Effector CD8-positive, alpha-beta T cell (primary cell): ENCODE results near the gene IKBKG.
"Not testable (repeated sequence)": the region's sequence is repeated elsewhere in the genome, so short reads cannot be mapped to it uniquely, and the experiment has no call there.

Source experiments
- DNase-seq: peaks from one replicate; lab custom pipeline; 2025; lab: John Stamatoyannopoulos, UW
- total RNA-seq, 4 experiments: gene quantifications; one replicate each; lab custom pipeline; 2026; lab: John Stamatoyannopoulos, UW

Gene IKBKG, protein sequence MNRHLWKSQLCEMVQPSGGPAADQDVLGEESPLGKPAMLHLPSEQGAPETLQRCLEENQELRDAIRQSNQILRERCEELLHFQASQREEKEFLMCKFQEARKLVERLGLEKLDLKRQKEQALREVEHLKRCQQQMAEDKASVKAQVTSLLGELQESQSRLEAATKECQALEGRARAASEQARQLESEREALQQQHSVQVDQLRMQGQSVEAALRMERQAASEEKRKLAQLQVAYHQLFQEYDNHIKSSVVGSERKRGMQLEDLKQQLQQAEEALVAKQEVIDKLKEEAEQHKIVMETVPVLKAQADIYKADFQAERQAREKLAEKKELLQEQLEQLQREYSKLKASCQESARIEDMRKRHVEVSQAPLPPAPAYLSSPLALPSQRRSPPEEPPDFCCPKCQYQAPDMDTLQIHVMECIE
- total RNA-seq: 16.7 to 24.6 (median 17.1) reads per million in 4 experiments

DNA sequence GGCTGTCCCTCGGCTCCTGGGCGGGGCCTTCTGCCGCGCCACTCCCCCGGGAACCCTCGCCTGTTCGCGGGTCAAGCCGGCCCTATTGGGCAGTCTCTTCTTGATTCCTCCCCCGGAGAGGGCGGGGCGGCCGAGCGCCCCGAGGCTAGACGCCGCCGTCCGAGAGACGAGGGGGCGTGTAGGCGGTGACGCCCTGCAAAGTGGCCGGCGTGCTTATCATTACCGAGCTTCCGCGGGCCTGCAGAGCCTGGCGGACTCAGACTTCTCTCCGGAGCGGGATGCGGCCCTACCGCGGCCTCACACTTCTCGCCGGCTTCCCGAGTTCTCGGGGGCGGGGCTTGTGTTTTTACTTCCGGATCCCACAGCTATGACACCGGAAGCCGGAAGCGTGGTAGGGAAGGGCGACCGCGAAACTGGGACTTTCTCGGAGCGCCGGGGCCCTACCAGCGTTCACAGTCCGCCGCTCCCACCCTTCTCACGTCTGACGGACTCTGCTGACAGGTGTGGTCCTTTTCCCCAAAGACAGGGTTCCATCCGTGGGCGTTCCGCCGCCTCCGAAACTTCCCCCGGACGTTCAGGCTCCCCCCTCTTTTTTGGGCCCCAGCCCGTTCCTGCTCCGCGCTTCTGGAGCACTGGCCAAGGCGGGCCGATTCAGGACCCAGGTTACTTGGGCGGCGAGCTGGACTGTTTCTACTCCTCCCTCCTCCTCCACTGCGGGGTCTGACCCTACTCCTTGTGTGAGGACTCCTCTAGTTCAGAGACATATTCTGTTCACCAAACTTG is at the start of gene IKBKG:
Gene IKBKG (plus strand): TSS at position 376 of the 783 bp plus-strand sequence. CDS start 4,383 bp downstream, outside the sequence.
- DNase-seq: peak; percentile 80

DNA sequence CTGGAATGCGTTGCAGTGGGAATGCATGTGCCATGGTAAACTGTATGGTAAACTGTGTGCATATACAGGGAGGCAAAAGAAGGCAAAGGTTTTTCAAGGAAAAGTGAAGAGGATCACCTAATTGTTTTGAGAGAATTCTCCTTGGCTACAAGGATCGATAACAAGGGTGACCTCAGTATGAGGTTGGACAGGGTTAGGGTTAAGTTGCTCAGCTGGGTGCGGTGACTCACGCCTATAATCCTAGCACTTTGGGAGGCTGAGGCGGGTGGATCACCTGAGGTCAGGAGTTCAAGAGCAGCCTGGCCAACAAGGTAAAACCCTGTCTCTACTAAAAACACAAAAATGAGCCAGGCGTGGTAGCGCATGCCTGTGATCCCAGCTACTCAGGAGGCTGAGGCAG is 46.0 kb upstream of the IKBKG start:
- DNase-seq: not testable (repeated sequence)

DNA sequence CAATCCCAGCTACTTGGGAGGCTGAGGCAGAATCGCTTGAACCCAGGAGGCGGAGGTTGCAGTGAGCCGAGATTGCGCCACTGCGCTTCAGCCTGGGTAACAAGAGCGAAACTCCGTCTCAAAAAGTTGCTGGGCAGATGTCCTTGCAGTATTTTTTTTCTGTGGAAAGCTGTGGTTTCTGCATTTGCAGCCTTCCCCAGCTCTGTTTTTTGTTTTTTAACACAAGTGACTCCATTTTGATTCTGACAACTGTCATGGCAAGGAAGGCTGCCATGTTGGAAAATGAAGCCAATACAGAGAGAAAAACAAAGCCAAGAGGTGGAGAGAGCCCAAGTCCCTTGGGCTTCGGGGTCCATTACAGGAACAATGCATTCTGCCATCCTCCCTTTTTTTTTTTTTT is 45.3 kb upstream of the IKBKG start:
- no peak for DNase-seq

GRCh38 chrX:154502989-154503388 is 44.4 kb upstream of the IKBKG start:
- DNase-seq: no peak

- no peak for DNase-seq
Observed at GRCh38 chrX:154505734-154506133, 41.7 kb upstream of the IKBKG start.

- no peak for DNase-seq
Observed at GRCh38 chrX:154506483-154507332, 40.7 kb upstream of the IKBKG start.

DNA sequence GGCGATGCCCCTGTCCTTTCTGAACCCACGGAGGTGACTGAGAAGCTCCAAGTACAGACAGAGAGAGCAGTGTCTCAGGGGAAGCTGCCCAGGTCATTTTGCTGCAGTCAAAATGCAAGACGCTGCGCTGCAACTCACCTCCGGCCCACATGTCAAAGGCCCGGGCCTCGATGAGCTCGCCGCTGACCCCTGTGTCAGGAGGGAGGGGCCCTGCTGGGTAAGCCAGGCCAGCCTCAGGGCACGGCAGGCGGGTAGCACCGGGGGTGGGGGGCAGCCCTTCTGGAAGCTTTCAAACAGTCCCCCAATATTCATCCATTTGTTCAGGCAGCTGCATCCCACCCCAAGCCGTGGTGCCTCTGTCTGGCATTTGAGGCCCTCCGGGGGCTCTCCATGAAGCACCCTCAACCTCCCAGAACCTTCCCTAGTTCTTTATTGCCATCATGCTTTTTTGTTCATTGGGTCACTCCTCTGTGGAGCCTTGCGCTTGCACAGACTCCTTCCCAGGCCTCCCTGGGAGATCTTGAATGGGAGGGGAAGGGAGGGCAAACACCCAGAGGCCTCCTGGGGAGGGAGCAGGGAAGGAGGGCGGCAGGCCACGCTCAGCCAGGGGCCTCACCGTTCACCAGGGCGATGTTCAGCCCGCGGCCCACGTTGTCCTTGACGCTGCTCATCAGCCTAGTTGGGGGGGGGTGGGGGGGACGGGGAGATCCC is 39.6 kb upstream of the IKBKG start:
- no peak for DNase-seq

DNA sequence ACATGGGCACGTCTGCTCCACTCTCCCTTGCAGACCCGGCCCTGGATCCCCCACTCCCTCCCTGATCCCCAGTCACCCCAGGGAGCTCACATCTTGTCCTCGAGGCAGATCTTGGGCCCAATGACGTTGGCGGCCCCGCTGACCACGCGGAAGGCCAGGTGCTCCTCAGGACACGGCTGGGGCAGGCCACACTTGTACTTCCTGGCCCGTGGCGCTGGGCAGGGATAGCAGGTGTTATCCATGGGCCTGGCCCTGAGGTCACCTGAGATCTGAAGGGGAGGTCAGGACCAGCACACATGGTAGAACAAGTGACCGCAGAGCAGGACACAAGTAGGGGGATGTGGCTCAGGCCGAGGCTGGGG is 39.1 kb upstream of the IKBKG start:
- DNase-seq: no peak

GRCh38 chrX:154509455-154509854 is 38.0 kb upstream of the IKBKG start:
- no peak for DNase-seq

- DNase-seq: no peak
Observed at GRCh38 chrX:154511761-154512160, 35.7 kb upstream of the IKBKG start.

- DNase-seq: no peak
Observed at GRCh38 chrX:154512879-154513553, 34.4 kb upstream of the IKBKG start.

DNA sequence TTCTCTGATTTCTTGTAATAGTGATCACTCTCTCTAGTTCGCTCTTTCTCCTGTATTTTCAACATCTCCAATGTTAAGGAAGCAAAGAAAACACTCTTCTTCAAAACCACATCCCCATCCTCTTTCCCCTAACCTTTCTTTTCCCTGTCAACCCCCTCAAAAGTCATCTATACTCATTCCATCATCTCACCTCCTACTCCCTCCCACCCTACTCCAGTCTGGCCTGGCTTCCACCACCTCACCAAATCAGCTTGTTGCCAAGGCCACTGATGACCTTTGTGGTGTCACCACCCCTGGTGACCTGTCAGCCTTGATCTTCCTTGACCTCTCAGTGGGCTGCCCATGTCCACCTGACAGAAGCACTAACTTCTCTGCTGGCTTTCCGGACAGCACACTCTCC is 33.7 kb upstream of the IKBKG start:
- no peak for DNase-seq

DNA sequence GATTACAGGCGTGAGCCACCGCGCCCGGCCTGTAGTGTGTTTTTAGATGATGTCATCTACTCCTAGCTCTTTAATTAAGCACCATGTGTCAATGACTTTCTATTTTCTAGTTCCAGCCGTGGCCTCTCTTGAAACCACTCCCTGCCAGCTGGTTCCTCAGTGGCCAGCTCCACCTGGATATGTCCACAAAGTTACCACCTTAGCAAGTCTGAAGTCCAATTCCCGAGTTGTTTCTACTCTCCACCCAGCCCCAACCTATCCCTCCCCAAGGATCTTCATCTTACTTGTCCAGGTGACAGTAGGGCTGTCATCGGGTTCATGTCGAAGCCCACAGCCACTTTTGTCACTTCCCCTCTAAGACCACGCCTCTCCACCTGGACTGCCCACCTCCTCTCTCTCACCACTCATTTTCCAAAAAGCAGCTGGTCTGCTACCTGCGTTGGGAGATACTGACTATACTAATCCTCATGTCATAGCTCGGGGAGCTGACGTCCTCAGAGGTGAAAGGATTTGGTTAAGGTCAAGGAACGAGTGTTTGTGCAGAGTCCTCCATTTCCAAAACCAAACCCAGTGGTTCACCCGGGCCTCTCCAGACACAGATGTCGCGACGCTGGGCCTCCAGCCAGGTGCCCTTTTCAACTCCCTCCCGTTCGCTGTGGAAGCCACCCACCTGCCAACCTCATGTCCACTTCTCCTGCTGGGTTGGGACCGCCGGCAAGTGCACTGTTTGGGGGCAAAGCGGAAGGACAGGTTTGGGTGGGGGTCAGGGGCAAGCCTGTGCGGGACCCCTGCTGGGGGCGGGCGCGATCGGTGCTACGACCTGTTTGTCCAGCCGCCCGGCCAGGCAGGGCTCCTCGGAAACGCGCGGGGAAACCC is 32.1 kb upstream of the IKBKG start:
- no peak for DNase-seq

GRCh38 chrX:154515966-154516655 is 31.3 kb upstream of the IKBKG start, which contains the start of gene FAM3A:
Gene FAM3A, minus strand, starts transcription at chrX:154516232. Its CDS starts 460 bp downstream, at chrX:154515772.
- peak; percentile 86 for DNase-seq

DNA sequence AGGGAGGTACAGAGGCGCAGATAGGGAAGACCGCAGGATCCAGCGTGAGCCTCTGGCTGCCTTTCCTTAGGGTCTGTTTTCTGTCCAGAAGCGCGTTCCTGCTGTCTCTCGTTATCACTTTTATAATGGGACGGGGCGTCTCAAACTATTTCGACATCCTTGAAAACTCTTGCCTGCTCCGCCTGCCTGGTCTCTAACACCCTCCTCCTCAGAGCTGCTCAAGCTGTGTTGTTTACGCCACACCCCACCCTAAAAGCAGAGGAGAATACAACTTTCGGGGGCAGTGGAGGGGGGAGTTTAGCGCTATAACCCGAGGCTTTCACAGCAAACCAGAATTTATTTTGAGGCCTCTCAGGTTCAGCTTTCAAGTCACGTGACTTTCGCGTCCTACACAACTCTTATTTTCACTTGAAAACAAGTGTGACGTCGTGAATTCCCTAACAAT is 30.7 kb upstream of the IKBKG start:
- no peak for DNase-seq

GRCh38 chrX:154517101-154517781 is 30.2 kb upstream of the IKBKG start:
- no peak for DNase-seq

GRCh38 chrX:154519389-154519788 is 28.0 kb upstream of the IKBKG start:
- DNase-seq: no peak
